HG03432 (cell line): ENCODE data around the gene HCAR1.
"Not testable (repeated sequence)": the region's sequence is repeated elsewhere in the genome, so short reads cannot be mapped to it uniquely, and the experiment has no call there.

Source experiments
- ATAC-seq: cut with Tn5 transposase; IDR thresholded peaks from one replicate; pipeline ENCODE4 v1.9.1; 2021; ENCODE audit warnings: mild to moderate bottlenecking, moderate library complexity; ENCODE audit not compliant: unreplicated experiment

HCAR1 gene

GRCh38 chr12:122722387-122722786, 8.3 kb downstream of the HCAR1 start:
- ATAC-seq: no peak

DNA sequence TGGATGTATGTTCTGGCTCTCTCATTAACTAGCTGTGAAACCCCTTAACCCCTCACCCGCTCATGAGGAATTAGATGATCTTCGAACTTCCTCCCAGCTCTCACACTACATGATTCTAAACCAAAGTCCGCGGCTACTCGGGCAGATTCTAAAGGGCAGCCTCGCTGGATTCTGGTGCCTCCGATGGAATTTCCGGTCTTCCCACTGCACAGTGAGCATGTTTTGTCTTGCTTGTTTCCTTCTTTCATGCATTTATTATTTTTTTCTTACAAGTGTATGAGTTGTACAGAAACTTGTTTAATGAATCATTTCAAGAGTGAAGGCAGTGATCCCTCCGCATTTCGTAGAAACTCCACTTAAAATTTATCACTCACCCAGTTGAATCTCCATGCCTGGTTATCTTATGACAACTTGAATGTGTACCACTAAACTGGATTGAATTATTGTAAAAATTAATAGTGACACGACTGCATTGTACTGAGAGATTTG, 9.5 kb downstream of the HCAR1 start:
- ATAC-seq: no peak

DNA sequence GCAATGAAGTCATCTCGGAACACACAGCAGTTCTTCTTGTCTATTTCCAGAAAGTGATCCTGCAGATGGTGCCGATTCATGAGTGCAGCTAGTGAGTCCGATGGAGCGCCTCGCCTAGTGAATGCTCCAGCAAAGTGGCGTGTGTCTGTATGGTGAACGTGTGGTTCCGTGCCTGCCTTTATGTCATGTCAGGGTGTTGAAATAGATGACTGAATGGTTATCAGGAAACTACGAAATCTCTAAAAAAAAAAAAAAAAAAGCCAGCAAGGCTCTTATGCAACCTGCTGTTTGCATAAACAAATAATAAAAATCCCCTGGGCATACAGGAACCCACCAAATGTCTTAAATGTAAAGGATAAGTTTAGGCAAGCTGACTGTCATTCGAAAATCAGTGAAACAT, 14.0 kb downstream of the HCAR1 start, which contains the start of gene HCAR3:
TSS of gene HCAR3 (minus strand) at position 154 of the 400 bp plus-strand sequence. CDS start at position 80, 74 bp downstream.
- ATAC-seq: not testable (repeated sequence)

- ATAC-seq: not testable (repeated sequence)
Measured at GRCh38 chr12:122715211-122715610, 15.4 kb downstream of the HCAR1 start.

- ATAC-seq: not testable (repeated sequence)
Measured at GRCh38 chr12:122713491-122714188, 17.0 kb downstream of the HCAR1 start.

- ATAC-seq: not testable (repeated sequence)
Measured at GRCh38 chr12:122711266-122711665, 19.4 kb downstream of the HCAR1 start.

GRCh38 chr12:122710341-122710740, 20.3 kb downstream of the HCAR1 start:
- ATAC-seq: not testable (repeated sequence)

GRCh38 chr12:122709287-122709686, 21.4 kb downstream of the HCAR1 start:
- ATAC-seq: not testable (repeated sequence)

DNA sequence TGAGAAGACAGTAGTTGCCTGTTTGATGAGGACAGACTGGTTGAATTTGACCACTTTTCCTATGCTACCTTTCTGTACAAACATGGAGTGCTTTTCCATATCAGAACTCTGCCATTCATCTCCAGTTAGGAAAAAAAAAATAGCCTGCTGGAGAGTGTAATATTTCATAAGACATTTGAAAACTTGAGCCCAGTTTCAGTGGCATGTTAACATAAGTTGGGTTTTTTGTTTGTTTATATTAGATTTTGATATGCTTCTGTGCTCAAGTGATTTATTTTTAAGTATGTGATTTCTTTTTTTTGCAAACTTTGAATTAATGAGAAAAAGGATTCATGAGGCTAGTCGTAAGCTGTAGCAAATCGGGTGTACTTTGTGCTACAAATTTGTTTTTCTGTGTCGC, 26.8 kb downstream of the HCAR1 start:
- ATAC-seq: not testable (repeated sequence)

DNA sequence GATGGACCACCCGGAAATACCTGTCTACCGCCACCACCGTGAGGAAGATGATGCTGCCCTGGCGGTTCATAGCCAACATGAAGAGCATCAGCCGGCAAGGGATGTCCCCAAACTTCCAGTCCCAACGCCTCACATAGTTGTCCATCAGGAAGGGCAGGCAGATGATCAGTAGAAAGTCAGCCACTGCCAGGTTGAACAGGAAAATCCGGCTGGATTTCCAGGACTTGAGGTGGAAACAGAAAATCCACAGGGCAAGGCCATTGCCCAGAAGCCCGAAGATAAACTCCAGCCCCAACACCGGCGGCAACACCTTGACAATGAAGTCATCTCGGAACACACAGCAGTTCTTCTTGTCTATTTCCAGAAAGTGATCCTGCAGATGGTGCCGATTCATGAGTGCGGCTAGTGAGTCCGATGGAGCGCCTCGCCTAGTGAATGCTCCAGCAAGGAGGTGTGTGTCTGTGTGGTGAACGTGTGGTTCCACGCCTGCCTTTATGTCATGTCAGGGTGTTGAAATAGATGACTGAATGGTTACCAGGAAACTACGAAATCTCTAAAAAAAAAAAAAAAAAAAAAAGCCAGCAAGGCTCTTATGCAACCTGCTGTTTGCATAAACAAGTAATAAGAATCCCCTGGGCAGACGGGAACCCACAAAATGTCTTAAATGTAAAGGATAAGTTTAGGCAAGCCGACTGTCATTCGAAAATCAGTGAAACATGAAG, 27.6 kb downstream of the HCAR1 start, which contains the start of gene HCAR2:
TSS of gene HCAR2 (minus strand) at position 468 of the 722 bp plus-strand sequence. CDS start at position 394, 74 bp downstream.
- not testable (repeated sequence) for ATAC-seq

DNA sequence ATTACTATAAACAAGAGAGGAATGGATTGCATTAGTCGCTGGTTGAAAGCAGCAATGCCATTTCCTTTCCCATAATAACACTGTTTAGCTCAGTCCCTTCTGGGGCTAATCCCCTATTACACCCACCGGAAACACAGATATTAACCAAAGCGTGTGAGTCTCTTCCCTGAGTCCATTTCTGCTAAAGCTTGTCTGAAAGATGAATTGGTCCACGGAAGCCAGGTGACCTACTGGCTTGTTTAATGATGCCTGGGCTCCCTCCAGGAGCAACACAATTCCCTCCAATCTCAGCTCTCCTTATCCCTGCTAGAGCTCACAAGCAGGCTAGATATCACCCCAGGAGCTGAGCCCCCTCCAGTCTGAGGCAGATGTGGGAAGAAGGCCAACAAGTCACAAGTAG, 29.2 kb downstream of the HCAR1 start:
- not testable (repeated sequence) for ATAC-seq

- ATAC-seq: not testable (repeated sequence)
Measured at GRCh38 chr12:122700038-122700710, 30.5 kb downstream of the HCAR1 start.

GRCh38 chr12:122696922-122697321, 33.7 kb downstream of the HCAR1 start:
- not testable (repeated sequence) for ATAC-seq

DNA sequence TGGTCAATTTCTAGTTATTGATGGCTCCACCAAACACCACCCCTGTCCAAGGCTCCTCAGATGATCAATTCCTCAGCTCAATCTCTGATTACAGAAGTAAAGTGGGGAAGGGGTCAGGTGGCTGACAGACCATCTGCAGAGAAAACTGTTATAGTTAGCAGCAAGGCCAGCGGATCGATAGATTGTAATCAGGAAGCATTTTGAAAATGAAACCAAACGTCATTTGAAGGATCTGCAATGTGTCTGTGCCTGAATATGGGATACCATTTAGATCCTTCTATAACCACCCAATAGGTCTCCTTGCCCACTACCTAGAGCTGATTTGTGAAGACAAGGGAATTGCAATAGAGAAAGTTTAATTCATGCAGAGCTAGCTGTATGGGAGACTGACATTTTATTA, 39.1 kb downstream of the HCAR1 start:
- no peak for ATAC-seq

GRCh38 chr12:122688291-122688690, 42.4 kb downstream of the HCAR1 start:
- ATAC-seq: no peak

GRCh38 chr12:122687086-122687485, 43.6 kb downstream of the HCAR1 start:
- ATAC-seq: no peak

DNA sequence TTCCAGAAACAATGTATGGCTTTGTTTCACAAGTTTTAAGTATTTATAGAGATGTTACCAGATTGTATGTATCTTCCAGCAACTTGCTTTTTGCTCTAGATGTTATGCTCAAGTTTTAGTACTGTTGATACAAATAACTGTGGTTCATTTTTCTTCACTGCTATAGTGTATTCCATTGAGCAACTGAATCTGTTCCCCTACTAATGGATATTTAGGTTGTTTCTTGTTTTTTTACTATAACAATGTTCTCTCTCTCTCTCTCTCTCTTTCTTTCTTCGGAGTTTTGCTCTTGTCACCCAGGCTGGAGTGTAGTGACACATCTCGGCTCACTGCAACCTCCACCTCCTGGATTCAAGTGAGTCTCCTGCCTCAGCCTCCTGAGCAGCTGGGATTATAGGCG, 44.1 kb downstream of the HCAR1 start:
- no peak for ATAC-seq

DNA sequence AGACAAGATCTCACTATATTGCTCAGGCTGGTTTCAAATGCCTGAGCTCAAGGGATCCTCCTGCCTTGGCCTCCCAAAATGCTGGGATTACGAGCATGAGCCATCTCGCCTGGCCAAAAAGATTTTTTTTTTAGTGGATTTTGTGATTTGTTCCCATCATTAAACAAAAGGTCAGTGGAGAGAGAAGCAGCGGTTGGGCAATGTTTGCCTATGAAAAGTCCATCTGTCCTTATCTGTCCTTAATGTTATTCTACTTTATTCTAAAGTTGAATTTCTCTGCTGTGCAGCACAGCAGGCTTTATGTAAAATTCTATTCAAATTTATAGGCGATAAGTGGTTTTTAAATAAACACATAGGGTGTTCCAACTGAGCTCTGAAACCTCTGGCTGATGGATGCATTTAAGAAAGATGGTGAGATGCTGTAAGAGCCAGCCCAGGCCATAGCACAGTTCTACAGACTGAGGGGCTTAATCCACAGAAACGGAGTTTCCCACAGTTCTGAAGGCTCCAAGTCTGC, 46.3 kb downstream of the HCAR1 start:
- ATAC-seq: no peak

DNA sequence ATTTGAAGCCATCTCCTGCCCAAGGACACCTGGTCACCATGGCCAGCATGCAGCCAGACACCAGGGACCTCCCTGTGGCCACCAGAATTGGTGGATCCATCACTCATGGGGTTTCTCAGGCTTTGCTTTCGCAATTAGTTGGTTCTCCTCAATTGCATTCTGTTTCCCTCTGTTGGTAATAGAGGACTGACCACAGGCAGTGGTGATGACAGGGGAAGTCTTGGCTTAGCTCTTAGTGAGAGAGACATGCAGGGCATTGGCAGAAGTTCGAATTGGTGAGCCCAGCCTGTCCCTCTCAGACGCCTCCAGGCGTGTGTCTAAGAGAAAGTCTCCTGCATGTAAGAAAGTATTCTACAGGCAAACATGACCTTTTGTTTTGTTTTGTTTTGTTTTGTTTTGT, 48.8 kb downstream of the HCAR1 start:
- no peak for ATAC-seq

DNA sequence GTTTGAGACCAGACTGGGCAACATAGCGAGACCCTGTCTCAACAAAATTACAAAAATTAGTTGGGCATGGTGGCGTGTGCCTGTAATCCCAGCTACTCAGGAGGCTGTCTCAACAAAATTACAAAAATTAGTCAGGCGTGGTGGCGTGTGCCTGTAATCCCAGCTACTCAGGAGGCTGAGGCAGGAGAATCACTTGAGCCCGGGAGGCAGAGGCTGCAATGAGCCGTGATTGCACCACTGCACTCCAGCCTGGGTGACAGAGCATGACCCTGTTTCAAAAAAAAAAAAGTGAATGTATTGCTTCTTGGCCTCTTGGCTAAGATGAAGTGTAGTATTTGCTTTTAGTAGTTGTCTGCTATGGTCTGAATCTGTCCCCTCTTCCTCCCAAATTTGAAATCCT, 49.7 kb downstream of the HCAR1 start:
- ATAC-seq: not testable (repeated sequence)

DNA sequence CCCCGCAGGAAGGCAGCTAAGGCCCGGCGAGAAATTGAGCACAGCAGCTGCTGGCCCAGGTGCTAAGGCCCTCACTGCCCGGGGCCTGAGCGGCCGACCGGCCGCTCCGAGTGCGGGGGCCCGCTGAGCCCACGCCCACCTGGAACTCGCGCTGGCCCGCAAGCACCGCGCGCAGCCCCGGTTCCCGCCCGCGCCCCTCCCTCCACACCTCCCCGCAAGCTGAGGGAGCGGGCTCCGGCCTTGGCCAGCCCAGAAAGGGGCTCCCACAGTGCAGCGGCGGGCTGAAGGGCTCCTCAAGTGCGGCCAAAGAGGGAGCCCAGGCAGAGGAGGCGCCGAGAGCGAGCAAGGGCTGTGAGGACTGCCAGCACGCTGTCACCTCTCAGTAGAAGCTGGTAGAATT, 53.9 kb downstream of the HCAR1 start:
- not testable (repeated sequence) for ATAC-seq
